ENCODE results near the gene TMEM258.

DNA sequence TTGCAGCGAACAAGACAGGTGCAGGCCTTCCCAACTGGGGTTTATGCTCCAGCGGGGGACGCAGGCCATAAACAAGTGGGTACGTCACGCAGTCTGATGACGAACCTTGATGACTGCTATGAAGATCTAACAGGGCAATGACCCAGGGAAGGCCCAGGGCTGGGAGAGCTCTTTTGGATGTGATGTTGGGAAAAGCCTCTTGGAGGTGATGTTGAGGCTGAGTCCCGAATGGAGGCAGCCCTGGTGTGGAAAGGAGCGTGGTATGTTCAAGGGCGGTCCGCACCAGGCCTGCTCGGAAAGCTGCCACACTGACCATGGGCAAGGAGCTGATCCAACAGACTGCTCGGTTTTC is 41.5 kb upstream of the TMEM258 start:
- TF ChIP-seq EP300 (IDR thresholded peaks at IDR 0.05), result no peak
- TF ChIP-seq, protein P1, sequence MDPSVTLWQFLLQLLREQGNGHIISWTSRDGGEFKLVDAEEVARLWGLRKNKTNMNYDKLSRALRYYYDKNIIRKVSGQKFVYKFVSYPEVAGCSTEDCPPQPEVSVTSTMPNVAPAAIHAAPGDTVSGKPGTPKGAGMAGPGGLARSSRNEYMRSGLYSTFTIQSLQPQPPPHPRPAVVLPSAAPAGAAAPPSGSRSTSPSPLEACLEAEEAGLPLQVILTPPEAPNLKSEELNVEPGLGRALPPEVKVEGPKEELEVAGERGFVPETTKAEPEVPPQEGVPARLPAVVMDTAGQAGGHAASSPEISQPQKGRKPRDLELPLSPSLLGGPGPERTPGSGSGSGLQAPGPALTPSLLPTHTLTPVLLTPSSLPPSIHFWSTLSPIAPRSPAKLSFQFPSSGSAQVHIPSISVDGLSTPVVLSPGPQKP (IDR thresholded peaks at IDR 0.05; ENCODE audit: low read depth, low read length), result no peak
- TF ChIP-seq, protein P2, sequence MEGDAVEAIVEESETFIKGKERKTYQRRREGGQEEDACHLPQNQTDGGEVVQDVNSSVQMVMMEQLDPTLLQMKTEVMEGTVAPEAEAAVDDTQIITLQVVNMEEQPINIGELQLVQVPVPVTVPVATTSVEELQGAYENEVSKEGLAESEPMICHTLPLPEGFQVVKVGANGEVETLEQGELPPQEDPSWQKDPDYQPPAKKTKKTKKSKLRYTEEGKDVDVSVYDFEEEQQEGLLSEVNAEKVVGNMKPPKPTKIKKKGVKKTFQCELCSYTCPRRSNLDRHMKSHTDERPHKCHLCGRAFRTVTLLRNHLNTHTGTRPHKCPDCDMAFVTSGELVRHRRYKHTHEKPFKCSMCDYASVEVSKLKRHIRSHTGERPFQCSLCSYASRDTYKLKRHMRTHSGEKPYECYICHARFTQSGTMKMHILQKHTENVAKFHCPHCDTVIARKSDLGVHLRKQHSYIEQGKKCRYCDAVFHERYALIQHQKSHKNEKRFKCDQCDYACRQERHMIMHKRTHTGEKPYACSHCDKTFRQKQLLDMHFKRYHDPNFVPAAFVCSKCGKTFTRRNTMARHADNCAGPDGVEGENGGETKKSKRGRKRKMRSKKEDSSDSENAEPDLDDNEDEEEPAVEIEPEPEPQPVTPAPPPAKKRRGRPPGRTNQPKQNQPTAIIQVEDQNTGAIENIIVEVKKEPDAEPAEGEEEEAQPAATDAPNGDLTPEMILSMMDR (IDR thresholded peaks at IDR 0.05), result no peak
- TF ChIP-seq RFX5 (IDR thresholded peaks at IDR 0.05), result no peak
- no peak for TF ChIP-seq SMC3 (IDR thresholded peaks at IDR 0.05)
- TF ChIP-seq BHLHE40 (IDR thresholded peaks at IDR 0.05; ENCODE audit: low read depth, low read length), result no peak
- TF ChIP-seq, protein P3, sequence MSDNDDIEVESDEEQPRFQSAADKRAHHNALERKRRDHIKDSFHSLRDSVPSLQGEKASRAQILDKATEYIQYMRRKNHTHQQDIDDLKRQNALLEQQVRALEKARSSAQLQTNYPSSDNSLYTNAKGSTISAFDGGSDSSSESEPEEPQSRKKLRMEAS (IDR thresholded peaks at IDR 0.05), result no peak
- no peak for TF ChIP-seq TP53 (CRISPR knock-in tag; IDR thresholded peaks at IDR 0.05)
- TF ChIP-seq, protein P4, sequence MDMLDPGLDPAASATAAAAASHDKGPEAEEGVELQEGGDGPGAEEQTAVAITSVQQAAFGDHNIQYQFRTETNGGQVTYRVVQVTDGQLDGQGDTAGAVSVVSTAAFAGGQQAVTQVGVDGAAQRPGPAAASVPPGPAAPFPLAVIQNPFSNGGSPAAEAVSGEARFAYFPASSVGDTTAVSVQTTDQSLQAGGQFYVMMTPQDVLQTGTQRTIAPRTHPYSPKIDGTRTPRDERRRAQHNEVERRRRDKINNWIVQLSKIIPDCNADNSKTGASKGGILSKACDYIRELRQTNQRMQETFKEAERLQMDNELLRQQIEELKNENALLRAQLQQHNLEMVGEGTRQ (IDR thresholded peaks at IDR 0.05), result no peak
- TF ChIP-seq CEBPB (IDR thresholded peaks at IDR 0.05), result no peak
- TF ChIP-seq, protein P5, sequence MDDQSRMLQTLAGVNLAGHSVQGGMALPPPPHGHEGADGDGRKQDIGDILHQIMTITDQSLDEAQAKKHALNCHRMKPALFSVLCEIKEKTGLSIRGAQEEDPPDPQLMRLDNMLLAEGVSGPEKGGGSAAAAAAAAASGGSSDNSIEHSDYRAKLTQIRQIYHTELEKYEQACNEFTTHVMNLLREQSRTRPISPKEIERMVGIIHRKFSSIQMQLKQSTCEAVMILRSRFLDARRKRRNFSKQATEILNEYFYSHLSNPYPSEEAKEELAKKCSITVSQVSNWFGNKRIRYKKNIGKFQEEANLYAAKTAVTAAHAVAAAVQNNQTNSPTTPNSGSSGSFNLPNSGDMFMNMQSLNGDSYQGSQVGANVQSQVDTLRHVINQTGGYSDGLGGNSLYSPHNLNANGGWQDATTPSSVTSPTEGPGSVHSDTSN (IDR thresholded peaks at IDR 0.05), result no peak
- TF ChIP-seq POLR2AphosphoS2 (conservative IDR thresholded peaks at IDR 0.05; ENCODE audit: low read length), result no peak
- TF ChIP-seq POLR2A (IDR thresholded peaks at IDR 0.05; ENCODE audit: low read length), result no peak
- no peak for TF ChIP-seq SREBF2 (IDR thresholded peaks at IDR 0.05)

Data from A549 (cell line).